Activated naive CD4-positive, alpha-beta T cell treated with Interleukin-2 at 50 U/mL for 16 hours (primary cell): ENCODE data around the gene FAM117B.
"Not testable (repeated sequence)": the region's sequence is repeated elsewhere in the genome, so short reads cannot be mapped to it uniquely, and the experiment has no call there.

ENCODE experiments used
- DNase-seq: peaks from one replicate; pipeline ENCODE4 v3.0.0-alpha.2; 2020

Gene FAM117B

DNA sequence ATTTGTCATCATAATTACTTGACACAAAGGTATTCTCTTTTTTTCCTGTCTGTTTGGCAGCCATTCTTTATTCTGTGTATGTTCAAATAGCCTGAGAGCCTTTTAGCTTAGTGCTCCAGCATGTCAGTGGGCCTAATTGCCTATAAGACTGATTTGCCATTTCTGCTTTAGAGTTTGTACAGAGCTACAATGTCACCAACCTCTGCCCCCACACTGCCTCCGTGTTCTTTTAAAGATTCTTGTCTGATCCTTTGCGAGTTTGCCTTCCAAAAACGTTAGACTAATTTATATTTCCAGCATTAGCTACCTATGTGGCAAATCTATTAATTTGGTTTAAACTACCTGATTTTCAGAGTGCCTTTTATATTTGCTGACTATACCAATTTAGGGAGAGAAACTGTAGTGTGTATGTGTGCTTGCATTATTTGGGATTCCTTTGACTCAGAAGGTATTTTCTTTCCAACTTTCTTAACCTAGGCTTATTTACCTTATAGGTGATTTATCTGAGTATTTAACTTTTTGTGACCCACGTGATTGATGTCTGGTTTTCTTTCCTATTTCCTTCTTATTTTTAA is 70.8 kb downstream of the FAM117B start:
- DNase-seq, result no peak

GRCh38 chr2:202714971-202715935 is 80.5 kb downstream of the FAM117B start:
- DNase-seq, result not testable (repeated sequence)

- DNase-seq, result no peak
Measured at GRCh38 chr2:202716114-202716718, 81.4 kb downstream of the FAM117B start.

DNA sequence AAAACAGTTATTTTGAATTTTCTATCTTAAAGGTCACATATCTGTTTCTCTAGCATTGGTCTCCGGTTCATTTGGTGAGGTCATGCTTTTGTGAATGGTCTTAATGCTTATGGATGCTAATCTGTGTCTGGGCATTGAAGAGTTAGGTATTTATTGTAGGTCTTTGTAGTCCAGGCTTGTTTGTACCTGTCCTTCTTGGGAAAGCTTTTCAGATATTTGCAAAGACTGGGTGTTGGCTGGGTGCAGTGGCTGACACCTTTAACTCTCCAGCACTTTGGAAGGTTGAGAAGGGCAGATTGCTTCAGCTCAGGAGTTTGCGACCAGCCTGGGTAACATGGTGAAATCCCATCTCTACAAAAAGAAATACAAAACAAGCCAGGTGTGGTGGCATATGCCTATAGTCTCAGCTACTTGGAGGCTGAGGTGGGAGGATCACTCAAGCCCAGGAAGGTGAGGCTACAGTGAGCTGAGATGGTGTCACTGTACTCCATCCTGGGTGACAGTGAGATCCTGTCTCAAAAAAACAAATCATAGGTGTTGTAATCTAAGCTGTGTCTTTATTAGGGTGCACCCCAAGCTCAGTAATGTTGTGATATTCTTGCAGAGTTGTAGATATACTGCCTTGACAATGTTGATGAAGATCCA is 82.3 kb downstream of the FAM117B start:
- DNase-seq, result no peak

- no peak for DNase-seq
Measured at GRCh38 chr2:202717598-202718310, 83.0 kb downstream of the FAM117B start.

DNA sequence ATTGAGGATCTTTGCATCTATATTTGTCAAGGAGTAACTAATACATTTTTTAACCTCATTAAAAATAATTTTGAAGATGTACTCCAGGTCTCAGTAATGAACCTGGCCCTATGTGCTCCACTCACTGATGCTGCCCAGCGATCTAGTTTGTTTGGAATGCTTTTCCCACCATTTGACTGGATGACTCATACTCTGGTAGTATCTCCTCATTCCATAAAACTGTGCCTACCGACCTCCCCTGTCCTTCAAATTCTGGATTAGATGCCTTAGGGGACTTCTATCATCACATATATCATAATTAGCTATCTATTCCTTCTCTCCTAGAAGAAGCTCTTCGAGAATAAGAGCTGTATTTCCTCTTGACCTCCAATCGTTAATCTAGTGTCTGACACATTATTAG is 83.8 kb downstream of the FAM117B start:
- no peak for DNase-seq

GRCh38 chr2:202720226-202720625 is 85.5 kb downstream of the FAM117B start:
- DNase-seq, result no peak

DNA sequence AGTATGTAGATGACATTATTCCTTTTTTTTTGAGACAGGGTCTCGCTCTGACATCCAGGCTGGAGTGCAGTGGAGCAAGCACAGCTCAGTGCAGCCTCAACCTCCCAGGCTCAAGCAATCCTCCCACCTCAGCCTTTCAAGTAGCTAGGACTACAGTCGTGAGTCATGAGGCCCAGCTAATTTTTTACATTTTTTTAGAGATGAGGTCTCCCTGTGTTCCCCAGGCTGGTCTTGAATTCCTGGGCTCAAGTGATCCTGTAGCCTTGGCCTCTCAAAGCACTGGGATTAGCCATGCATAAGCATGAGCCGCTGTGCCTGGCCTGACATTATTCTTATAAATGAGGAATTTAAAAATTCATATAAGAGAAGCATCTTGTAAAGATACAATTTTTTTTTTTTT is 86.9 kb downstream of the FAM117B start:
- no peak for DNase-seq

- DNase-seq, result no peak
Measured at GRCh38 chr2:202723746-202724145, 89.0 kb downstream of the FAM117B start.

- DNase-seq, result no peak
Measured at GRCh38 chr2:202726070-202726469, 91.3 kb downstream of the FAM117B start.

- no peak for DNase-seq
Measured at GRCh38 chr2:202736826-202737225, 102.1 kb downstream of the FAM117B start.

DNA sequence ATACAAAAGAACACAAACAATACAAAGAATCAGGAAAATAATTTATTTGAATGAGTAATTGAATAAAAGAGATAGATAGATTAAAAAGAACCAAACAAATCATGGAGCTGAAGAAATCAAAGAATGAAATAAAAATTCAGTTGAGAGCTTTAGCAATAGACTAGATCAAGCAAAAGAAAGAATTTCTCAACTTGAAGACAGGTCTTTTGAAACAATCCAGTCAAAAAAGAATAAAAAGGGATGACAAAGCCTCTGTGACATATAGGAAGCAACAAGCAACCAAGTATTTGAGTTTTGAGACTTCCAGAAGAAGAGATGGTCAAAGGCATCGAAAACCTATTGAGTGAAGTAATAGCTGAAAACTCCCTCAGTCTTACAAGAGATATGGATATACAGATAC is 108.8 kb downstream of the FAM117B start:
- no peak for DNase-seq

DNA sequence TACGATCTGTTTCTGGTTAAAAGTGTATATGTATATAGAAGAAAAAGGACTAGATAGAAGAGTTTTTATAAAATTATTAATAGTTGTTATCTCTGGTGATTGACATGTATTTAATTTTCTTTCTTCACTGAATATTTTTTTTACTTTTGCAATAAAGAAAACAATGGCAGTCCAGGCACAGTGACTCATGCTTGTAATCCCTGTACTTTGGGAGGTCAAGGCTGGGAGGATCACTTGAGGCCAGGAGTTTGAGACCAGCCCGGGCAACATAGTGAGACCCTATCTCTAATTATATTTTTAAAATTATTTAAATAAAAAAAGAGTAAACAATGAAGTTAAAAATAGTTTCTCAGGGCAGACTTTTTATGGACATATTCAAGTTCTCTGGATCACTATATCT is 114.7 kb downstream of the FAM117B start:
- DNase-seq, result no peak

DNA sequence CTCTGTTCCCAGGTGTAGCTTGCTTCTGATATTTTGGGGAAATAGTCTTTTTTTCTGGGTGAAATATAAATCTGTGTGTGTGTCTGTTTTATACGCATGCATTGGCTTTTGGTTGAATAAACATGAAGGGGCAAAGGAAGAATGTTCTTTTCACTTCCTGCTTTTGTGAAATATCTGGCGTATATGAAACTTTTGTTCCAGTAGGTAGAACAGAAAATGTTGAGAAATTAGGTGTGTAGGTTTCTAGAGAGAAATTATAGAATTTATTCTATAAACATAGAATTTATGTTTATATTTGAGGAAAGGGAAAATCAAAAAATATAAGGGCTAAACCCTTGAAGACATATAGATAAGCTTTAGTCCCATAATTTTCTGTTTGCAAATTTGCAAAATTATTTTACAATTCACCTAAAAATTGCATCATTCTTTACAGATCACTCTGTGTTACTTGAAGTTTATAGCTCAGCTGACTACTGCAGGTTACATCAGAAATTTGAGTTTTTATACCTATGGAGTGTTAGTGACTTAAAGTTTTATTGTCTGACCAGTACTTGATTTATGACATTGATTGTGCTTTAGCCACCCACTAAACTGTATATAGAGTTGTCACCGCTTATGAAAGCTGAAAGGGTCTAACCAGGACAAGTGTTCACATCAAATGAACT is 116.1 kb downstream of the FAM117B start:
- DNase-seq, result no peak

DNA sequence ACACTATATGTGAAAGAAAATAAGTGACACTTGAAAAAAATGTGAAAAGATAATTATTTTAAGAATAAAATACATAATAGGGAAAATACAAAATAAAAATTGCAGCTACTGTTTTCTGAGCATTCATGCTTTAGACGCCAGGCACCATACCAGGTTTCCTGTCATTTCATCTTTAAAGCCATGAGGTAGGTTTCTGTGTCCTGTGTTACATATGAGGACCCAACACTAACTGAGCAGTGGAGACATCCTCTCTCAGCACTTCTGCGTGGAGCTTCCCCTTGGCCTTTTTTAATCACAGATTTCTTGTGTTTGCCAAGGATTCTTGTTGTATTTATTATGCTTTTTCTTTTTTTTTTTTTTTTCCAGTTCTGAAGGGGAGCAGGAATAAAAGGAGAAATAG is 117.3 kb downstream of the FAM117B start:
- DNase-seq, result no peak

GRCh38 chr2:202754936-202755335 is 120.2 kb downstream of the FAM117B start:
- DNase-seq, result no peak

DNA sequence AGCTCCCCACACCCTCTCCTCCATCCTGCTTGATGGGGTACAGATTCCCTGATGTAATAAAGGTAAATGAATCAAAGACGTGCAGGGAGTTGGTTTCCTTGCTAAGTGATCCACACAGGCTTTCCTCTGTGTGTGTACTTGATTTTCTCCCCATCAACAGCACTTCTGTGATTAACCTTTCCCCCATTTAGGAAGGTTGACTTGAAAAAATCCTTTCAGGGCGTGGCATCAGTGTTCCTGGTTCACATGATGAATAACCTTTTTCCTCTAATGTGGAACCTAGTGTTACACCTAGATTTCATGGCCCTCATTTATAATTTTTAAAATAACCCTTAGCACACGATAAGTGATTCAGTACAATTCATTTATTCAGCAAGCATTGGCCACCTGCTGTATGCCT is 121.8 kb downstream of the FAM117B start:
- no peak for DNase-seq

DNA sequence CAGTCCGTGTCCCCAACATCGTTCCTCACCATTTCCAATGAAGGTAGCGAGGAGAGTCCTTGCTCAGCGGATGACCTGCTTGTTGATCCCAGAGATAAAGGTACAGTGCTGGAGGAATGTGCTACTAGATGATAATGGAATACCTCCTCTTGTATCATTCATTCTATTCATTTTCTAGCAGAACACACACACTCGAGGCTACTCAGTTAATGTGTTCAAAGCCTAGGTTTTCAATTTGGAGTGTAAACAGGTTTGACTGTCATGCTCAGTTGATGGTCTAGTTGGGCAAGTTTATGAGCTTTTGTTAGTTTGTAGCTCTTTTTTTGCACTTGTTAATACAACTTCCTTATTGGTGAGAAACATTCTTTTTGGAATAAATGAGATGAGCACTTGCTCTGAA is 122.6 kb downstream of the FAM117B start:
- no peak for DNase-seq

DNA sequence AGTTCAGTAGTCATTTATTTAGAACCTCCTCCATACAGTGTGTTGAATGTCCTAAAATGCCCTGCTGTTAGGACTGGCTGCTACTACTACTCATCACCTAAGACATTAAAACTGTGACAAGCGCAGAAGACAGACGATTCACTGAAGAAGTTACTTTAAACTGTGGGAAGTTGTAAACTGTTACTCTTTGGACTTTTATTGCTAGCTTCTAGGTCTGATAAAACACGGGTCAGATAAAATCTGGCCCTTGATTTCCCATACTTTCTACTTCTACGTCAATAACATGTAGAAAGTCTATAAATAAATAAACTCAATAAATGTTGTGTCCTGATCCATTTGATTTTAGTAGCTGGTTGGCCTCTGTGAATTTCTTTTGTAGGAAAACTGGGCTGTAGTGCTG is 123.4 kb downstream of the FAM117B start:
- DNase-seq, result no peak

DNA sequence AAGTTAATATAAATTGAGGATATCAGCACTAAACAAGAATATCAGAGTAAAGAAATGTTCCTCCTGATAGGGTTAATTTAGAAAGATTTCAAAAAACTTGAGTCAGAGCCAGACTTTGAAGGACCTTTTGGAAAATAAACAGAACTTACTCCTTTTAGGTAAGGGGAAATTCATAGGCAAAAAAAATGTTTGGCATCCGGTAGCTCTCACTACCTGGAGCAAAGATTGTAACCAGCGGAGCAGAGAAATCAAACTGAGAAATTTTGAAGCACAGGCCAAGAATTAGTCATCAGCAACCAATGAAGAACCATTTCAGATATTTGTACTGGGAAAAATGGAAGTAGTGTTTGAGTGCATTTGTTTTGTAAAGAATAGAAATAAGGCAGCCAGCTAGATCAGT is 123.8 kb downstream of the FAM117B start:
- DNase-seq, result no peak

GRCh38 chr2:202760848-202761247 is 126.1 kb downstream of the FAM117B start:
- no peak for DNase-seq

DNA sequence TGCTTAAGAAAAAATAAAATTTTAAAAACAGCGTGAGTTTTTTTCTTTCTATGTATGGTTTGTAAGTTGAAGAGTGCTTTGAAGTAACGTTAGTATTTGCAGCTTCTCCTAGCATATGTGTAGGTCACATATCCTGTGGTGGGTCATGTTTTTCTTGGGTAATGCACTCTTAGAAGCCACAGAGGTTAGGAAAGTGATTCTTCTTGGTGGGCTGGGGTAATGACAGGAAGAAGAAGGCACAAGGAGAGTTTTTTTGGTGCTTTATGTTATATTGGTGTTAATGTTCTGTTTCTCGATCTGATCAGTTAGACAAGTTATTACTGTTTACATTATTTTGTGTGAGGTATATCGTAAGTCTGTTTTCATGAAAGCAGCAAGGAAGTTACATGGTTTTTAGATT is 127.8 kb downstream of the FAM117B start:
- no peak for DNase-seq
